SHP77 treated with DMSO at 0.1 percent for 48 hours (cell line): Measurements from ENCODE around the gene BAZ1A.
"Not testable (repeated sequence)": the region's sequence is repeated elsewhere in the genome, so short reads cannot be mapped to it uniquely, and the experiment has no call there.

Experiments
- DNase-seq: peaks from one replicate; lab custom pipeline; 2025; lab: John Stamatoyannopoulos, UW

Gene BAZ1A

DNA sequence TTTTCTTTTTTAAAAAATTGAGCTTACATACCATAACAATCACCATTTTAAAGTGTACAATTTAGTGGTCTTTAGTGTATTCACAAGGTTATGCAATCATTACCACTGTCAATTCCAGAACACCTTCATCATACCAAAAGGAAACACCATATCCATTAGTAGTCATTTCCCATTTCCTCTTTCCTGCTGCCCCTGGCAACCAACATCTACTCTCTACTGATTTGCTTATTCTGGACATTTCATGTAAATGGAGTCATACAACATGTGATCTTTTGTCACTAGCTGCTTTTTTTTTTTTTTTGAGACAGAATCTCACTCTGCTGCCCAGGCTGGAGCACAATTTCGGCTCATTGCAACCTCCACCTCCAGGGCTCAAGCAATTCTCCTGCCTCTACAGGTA is 93.9 kb downstream of the BAZ1A start:
- DNase-seq = no peak

DNA sequence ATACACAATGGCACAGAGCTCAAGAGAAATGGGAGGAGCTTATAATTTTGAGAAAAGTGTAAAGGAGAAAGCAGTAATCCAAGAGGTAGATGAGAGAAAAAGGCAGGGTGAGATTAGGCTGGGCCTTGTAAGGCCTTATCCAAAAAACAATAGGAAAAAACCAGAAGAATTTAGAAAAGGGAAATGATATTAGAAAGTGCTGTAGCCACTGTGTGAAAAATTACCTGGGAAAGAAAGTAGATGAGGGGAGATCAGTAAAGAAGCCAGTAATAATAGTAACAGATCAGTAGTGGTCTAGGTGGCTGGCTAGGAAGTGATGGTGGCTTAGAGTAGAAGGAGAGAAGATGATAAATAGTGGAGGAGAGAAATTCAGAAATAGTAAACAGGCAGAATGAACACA is 94.5 kb downstream of the BAZ1A start:
- DNase-seq = no peak

DNA sequence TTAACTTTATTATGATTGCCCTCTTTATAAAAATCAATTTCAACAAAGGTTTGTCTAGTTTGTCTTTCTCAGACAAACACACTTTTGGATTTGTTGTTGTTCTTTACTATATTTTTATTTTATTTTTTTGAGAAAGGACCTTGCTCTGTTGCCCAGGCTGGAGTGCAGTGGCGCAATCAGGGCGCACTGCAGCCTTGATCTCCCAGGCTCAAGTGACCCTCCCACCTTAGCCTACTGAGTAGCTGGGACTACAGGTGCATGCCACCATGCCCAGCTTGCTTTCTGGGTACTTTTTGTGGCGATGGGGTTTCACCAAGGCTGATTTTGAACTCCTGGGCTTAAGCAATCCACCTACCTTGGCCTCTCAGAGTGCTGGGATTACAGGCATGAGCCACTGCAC is 96.4 kb downstream of the BAZ1A start:
- no peak for DNase-seq

DNA sequence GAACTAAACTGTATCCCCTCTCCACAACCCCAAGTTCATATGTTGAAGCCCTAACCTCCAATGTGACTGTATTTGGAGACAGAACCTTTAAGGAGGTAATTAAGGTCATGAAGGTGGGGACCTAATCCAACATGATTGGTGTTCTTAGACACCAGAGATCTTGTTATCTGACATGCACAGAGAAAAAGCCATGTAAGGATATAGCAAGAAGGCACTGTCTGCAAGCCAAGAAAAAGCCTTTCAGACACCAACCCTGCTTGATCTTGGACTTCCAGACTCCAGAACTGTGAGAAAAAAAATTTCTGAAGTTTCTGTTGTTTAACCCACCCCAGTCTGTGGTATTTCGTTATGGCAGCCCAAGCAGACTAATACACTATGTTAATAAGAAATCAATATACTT is 98.5 kb downstream of the BAZ1A start:
- DNase-seq = no peak

DNA sequence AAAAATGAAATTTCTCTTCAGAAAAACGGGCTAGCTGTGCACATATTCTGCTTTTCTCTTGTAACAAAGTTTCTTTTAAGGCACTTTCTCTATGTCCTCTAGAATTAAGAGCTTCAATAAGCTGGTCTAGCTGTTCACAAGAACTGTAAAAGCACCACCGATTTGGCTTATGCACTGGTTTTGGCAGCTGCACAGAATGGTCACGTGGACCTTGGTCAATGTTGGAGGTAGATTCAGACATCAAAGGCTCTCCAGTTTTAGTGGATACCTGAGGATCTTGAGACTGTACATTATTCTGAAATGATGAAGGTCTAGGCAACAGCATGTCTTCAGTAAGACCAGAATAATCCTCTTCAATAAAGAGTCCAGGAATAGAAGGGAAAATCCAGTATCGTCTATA is 99.2 kb downstream of the BAZ1A start:
- no peak for DNase-seq

DNA sequence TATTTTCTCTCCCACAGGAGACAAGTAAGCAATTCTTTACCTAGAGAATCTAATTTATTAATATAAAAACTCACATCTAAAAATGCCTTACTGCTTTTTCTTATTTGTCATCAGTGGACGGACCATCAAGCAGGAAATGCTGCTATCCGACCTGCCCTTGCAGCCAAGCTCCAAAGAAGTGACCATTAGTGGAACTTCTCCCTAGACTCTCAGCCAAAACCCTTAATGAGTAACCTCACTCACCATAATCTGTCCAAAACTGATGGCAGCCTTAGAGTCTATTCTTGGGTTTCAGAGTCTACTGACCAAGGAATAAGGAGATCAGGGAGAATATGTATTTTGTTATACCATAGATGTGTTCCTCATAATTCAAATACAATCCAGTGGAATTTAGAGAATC is 99.8 kb downstream of the BAZ1A start:
- DNase-seq = no peak

DNA sequence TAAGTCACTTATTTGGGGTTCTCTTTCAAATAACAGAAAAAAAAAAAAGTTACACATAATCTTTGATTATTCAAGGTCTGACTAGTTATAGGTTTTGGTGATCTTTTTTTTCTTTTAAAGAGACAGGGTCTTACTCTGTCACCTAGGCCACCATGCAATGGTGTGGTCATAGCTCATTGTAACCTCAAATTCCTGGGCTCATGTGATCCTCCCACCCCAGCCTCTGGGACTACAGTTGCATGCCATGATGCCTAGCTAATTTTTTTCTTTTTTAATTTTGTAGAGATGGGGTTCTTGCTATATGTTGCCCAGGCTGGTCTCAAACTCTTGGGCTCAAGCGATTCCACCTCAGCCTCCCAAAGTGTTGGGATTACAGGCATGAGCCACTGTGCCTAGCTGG is 104.3 kb downstream of the BAZ1A start:
- DNase-seq = no peak

DNA sequence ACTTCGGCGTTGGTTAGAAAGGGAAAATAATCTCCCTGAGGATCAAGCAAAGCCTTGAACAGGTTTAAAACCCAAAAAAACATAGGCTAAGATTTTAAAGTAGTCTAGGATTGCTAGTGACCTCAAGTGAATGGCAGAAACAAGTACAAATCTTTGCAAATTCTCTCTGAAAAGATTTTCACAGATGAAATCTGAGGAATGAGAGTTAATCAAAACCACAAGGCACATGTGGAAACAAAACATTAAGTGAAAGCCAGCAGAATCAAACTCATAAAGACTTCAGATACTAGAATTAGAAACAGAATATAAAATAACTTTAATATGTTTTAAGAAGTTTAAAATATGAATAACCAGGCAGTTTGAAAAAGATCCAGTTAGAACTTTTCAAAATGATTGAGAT is 108.6 kb downstream of the BAZ1A start:
- DNase-seq = no peak

DNA sequence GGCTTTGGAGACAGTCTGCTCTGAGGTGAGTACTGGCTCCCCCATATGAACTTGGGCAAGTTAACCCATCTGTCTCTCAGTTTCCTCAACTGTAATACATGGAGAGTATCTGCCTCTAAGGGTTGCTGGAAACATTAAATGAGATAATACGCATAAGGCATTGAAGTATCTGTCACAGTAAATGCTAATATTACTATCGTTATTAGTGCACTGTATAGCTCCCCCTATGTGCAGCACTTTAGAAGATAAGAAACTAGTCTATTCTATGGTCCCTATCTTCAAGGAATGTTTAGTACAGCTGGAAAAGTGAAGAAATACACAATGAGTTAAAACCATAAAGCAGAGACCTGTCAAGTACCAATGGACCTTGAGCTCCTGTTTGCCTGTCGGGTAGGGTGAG is 109.1 kb downstream of the BAZ1A start:
- DNase-seq = no peak

DNA sequence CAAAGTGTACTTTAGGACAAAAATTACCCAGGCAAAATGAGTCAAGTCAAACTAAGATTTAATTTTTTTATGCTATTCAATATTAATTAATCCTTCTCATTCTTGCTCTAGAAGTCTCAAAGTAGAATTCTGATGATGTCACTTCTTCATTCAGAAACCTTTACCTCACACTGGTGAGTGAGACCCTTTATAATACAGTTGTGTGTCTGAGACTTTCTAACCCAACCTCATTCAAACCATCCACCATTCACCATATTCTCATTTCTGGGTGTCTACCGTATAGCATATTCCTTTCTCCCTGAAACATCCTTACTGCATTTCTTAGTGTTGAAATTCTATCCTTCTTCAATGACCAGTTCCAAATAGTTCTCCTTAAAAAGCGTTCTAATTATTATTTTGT is 119.9 kb downstream of the BAZ1A start:
- no peak for DNase-seq

DNA sequence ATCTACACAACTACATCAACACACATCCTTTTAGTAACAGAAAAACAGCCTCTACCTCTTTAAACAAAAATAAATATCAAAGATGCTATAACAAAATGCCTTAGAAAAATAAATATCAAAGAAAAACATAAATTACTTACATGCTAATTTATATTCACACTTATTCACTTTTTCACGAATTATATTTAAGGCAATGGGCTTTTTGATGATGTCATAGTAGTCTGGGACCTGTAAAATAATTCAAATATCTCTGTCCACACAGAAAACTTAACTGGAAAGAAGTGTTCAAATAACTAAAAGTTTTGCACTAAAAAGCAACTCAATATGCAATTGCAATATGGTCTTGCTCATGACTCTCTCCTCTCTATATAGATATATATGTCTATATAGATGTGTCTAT is 120.5 kb downstream of the BAZ1A start:
- DNase-seq = no peak

DNA sequence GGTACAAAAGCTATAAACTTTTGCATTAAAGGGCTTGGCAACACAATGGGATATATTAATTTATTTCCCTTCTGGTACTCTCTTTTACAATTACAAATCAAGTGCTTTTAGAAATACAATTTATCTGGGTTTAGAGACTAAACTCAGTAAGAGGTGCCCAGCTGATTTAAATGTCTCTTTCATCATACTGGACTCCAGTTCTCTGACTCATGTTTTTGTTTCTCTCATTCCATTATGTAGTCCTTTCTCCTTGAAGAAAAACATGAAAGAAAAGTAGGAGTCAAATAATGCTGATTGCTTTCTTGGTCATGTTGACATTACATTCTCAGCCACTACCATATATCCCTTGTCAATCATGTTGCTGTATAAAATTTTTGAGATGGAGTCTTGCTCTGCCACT is 124.5 kb downstream of the BAZ1A start:
- no peak for DNase-seq

DNA sequence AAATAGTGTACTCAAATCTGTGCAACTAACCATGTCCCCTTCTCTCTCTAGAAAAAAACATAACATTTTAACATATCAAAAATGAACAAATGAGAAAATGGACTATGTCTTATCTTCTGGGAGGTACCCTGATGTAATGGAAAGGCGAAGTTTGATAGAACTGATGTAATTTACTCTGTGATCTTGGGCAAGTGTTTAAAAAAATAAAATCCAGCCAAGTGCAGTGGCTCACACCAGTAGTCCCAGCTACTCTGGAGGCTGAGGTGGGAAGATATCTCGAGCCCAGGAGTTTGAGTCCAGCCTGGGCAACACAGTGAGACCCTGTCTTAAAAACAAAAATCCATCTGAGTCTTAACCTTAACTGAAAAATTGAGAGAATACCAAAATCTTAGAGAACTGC is 124.9 kb downstream of the BAZ1A start:
- DNase-seq = no peak

DNA sequence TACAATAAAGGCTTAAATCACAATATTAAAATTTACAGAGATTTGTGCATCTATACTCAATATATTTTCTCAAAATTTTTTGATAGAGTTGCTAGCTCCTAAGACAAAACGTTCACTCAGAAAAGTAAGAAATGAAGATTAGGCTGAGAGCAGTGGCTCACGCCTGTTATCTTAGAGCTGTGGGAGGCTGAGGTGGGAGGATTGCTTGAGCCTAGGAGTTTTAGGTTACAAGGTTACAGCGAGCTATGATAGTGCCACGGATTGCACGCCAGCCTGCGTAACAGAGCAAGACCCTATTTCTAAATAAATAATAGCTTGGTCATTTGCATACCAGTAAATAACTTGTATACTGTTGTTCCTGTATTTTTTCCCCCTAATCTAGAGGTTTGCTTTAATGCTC is 125.8 kb downstream of the BAZ1A start:
- no peak for DNase-seq

DNA sequence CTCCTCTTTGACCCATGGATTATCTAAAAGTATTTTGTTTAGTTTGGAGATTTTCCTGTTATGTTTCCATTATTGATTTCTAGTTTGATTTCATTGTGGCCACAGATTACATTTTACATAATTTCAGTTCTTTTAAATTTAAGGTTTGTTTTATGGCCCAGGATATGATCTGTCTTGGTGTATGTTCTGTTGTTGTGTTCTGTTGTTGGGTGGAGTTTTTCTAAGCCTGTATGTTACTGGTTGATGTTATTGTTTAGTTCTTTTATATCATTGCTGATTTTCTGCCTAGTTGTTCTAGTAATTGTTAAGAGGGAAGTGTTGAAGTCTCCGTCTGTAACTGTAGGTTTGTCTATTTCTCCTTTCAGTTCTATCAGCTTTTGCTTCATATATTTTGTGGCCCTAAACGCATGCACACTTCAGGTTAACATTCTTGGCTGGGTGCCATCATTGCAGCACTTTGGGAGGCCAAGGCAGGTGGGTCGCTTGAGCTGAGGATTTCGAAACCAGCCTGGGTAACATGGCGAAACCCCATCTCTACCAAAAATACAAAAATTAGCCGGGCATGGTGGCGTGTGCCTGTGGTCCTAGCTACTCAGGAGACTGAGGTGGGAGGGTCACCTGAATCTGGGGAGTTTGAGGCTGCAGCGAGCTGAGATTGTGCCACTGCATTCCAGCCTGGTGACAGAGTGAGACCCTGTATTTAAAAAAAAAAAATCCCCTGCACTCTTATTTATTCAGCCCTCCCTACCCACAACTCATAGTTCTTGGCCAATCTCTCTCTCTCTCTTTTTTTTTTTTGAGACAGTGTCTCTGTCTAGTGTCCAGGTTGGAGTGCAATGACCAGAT is 132.7 kb downstream of the BAZ1A start:
- no peak for DNase-seq

DNA sequence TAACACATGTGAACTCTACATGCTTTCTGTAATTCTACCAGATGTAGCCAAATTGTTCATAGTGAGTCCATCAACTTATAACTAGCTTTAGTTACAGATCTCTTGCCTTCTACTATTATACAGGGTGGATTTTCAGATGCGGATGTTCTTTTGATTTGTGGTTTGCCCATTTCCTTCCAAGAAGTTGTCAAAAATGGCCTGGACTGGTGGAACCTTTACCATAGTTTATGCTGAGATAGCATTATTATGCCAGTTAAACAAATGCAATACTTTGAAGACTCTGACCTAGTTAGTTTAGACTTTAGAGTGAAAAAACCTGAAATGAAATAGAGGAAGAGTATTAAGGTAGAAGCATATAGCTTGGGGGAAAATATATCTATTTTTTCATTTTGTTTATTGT is 133.3 kb downstream of the BAZ1A start:
- DNase-seq = no peak

DNA sequence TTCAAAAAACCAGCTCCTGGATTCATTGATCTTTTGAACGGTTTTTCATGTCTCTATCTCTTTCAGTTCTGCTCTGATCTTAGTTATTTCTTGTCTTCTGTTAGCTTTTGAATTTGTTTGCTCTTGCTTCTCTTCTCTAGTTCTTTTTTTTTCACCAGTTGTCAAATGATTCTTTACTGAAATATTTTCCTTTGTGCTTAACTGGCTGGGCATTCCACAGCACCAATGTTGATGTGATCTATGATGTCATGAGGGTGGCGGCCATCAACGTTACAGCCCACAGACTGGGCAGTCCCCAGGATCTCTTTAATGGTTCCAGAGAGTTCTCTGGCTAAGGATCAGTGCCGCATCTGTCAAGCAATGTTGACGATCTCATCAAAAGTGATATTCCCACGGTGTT is 135.0 kb downstream of the BAZ1A start:
- DNase-seq = not testable (repeated sequence)

DNA sequence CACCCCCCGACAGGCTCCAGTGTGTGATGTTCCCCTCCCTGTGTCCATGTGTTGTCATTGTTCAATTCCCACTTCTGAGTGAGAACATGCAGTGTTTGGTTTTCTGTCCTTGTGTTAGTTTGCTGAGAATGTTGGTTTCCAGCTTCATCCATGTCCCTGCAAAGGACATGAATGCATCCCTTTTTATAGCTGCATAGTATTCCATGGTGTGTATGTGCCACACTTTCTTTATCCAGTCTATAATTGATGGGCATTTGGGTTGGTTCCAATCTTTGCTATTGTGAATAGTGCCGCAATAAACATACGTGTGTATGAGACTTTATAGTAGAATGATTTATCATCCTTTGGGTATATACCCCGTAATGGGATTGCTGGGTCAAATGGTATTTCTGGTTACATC is 138.1 kb downstream of the BAZ1A start:
- DNase-seq = not testable (repeated sequence)

DNA sequence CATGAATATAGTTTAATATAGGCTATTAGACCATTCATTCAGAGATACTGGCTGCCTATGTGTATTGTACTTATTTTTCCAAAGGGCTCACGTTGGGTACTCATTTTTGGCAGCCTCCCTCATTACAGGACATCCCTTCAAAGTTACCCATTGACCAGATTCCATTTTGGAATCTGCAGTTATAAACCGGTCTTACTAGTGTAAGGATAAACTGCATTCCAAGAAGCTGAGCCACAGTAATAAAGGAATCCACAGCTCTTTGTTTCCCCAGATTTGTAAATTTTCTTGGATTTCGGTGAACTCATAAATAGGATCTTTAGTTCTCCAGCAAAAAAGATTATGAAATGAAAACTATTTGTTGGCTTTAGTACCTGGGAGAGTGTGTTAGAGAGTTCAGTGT is 141.9 kb downstream of the BAZ1A start:
- no peak for DNase-seq

DNA sequence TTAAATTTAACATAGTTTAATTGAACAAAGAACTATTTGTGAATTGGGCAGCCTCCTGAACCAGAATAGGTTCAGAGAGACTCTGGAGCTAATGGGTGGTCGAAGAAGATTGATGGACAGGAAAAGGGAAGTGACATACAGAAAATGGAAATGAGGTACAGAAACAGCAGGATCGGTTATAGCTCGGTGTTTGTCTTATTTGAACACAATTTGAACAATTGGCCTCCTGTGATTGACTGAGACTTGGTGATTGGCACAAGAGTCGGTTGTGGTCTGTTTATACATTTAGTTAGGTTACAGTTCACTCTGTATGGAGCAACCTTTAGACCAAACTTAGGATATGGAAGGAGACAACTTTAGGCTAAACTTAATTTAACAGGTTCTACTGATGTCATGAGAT is 142.4 kb downstream of the BAZ1A start:
- no peak for DNase-seq

DNA sequence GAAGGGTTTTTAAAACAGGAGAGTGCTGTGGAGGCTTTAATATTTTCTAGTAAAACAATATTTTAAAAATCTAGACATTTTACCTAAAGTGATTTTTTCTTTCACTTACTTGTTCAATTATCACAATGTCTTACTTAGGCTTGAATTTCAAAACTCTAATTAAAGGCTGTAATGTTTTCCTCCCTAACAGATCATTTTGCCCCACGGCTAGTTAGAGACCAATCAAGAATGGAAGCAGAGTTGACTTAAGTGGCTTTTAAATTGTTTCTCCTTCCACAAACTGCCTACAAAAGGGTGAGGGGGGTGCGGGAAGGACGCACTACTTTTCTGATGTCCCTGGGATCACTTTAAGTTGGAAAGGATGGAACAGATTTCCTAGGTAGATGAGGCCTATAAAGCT is 151.3 kb downstream of the BAZ1A start:
- no peak for DNase-seq

DNA sequence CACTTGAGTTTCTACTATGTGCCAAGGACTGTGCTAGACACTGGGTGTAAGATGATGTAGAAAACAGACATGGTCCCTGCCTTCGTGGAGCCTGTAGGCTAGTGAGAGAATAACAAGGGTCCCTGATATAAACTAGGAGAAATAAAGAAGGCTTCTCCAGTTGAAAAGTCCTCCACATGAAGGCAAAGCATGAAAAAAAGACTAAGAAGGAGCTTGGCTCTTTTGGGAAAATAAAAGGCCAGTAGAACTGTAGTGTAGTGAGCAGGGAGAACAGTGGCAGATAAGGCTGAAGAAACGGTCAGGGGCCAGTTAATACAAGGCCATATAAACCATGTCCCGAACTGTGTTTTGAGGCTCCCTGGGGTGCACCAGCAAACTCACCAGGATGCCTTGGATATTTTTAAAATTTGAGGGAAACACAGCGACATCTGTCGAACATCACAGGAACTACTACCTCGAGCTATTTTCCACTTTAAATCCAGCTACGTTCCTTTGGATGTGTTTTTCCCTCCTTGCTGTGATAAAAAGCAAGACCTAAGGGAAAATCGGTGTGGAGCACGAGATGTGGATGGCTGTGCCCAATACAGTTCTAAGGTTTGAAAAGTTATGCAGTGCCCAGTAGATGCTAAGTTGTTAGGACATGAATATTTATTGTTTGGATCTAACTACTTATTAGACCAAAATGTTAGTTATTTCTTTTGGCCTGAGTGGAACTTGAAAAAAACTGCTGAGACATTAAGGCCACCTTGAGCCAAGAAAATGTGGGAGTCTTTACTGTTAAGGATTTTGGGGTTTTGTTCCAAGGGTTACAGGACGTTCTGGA is 152.2 kb downstream of the BAZ1A start:
- DNase-seq = peak; percentile 69

DNA sequence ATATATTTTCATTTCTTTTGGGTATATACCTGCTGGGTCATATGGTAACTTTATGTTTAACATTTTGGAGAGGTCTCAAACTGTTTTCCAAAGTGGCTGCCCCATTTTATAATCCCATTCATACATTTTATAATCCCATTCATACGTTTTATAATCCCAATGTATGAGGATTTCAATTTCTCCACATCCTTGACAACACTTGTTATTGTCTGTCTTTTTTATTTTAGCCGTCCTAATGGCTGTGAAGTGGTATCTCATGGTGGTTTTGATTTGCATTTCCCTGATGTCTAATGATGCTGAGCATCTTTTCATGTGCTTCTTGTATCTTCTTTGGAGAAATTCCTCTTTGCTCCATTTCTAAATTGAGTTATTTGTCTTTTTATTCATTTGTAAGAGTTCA is 154.0 kb downstream of the BAZ1A start:
- no peak for DNase-seq
